Activated CD8-positive, alpha-beta memory T cell treated with anti-CD3 and anti-CD28 coated beads for 36 hours (primary cell): ENCODE results near the gene KRT78. TPM values are rescaled to one million over a fixed set of nuclear protein-coding genes. Genes with fewer than 3 reads are reported as not detected.

Experiments used
- CTCF ChIA-PET: fragments of 350-600 bp; sonication (Branson Sonifier 250); formaldehyde crosslinking; loops from one replicate; lab custom pipeline; 2021; ENCODE audit warnings: antibody characterized with exemption; lab: Charles Lee
- POLR2A ChIA-PET: fragments of 350-600 bp; sonication (Branson Sonifier 250); formaldehyde crosslinking; loops from one replicate; lab custom pipeline; 2021; ENCODE audit warnings: antibody characterized with exemption; lab: Charles Lee
- total RNA-seq, 2 experiments: library from RNA; stranded (reverse); gene quantifications; one replicate each; pipeline ENCODE4 v1.2.3, GENCODE V29; 2021

Gene KRT78
- total RNA-seq, 2 experiments from 2014 or later: not detected

- ChIA-PET CTCF (no interaction called here), POLR2A (no interaction called here)
Measured at GRCh38 chr12:52831251-52831650, 17.5 kb downstream of the KRT78 start.

GRCh38 chr12:52829986-52830770, 18.6 kb downstream of the KRT78 start:
- CTCF ChIA-PET: no interaction called here
- POLR2A ChIA-PET: interaction anchor here (0.7 kb wide), 1 partner anchor 34 kb away, joined by 4 read pairs; no protein-coding TSS in a partner anchor

- POLR2A ChIA-PET: no interaction called here
- CTCF ChIA-PET: no interaction called here
Measured at GRCh38 chr12:52828591-52829021, 20.2 kb downstream of the KRT78 start.

GRCh38 chr12:52828156-52828555, 20.6 kb downstream of the KRT78 start:
- ChIA-PET CTCF (no interaction called here), POLR2A (no interaction called here)

- ChIA-PET CTCF (no interaction called here), POLR2A (no interaction called here)
Measured at GRCh38 chr12:52827499-52828090, 21.2 kb downstream of the KRT78 start.

GRCh38 chr12:52826611-52827498, 21.9 kb downstream of the KRT78 start:
- POLR2A ChIA-PET: no interaction called here
- CTCF ChIA-PET: no interaction called here

- CTCF ChIA-PET: no interaction called here
- POLR2A ChIA-PET: no interaction called here
Measured at GRCh38 chr12:52825961-52826360, 22.8 kb downstream of the KRT78 start.

GRCh38 chr12:52824741-52825410, 23.9 kb downstream of the KRT78 start:
- ChIA-PET CTCF (interaction anchor here (0.6 kb wide), 1 partner anchor 17 kb away, joined by 3 read pairs; no protein-coding TSS in a partner anchor), POLR2A (no interaction called here)

GRCh38 chr12:52823761-52824450, 24.9 kb downstream of the KRT78 start:
- ChIA-PET CTCF (no interaction called here), POLR2A (no interaction called here)

GRCh38 chr12:52822771-52823510, 25.9 kb downstream of the KRT78 start:
- POLR2A ChIA-PET: no interaction called here
- CTCF ChIA-PET: no interaction called here

GRCh38 chr12:52821826-52822660, 26.8 kb downstream of the KRT78 start:
- ChIA-PET CTCF (no interaction called here), POLR2A (no interaction called here)

- ChIA-PET CTCF (no interaction called here), POLR2A (no interaction called here)
Measured at GRCh38 chr12:52821071-52821730, 27.6 kb downstream of the KRT78 start.

- POLR2A ChIA-PET: no interaction called here
Measured at GRCh38 chr12:52820521-52820920, 28.3 kb downstream of the KRT78 start.

GRCh38 chr12:52819731-52820510, 28.9 kb downstream of the KRT78 start:
- ChIA-PET CTCF (no interaction called here), POLR2A (interaction anchor here (0.5 kb wide), 1 partner anchor 32 kb away, joined by 3 read pairs; no protein-coding TSS in a partner anchor)

More at GRCh38 chr12:52820521-52820920, 28.3 kb downstream of the KRT78 start:
- CTCF ChIA-PET: no interaction called here

- CTCF ChIA-PET: no interaction called here
Measured at GRCh38 chr12:52818887-52819420, 29.8 kb downstream of the KRT78 start.

GRCh38 chr12:52818388-52818787, 30.4 kb downstream of the KRT78 start:
- ChIA-PET POLR2A (no interaction called here), CTCF (no interaction called here)

More at GRCh38 chr12:52818887-52819420, 29.8 kb downstream of the KRT78 start:
- POLR2A ChIA-PET: no interaction called here
